ENCODE data around the gene CDC14A.
A peak's percentile ranks its signal among the peaks of the same experiment; 100 is the strongest.

The CDC14A gene

DNA sequence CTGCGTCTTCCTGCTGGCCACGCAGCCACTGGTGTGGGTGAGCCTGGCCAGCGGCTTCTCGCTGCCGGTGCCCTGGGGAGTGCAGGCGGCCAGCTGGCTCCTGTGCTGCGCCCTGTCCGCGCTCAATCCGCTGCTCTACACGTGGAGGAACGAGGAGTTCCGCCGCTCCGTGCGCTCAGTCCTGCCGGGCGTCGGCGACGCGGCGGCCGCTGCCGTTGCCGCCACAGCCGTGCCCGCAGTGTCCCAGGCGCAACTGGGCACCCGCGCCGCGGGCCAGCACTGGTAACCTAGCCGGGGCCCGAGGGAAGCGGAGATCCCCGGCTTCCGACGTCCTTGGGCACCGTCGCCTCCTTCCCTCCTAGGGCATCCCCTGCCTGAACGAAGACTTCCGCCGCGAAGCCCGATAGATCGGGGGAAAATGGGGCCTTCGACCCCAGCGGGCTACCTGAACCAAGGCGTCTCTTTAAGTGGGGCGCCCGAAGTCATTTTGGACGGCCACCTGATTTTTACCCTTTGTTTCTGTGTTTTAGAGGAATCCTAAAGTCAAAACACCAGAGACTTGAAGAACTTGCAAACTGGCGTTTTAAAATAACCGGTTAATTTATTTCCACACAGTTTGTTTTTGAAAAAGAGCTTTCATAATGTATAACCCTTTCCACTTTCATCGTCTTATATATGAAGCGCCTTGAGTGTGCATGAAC is 187.7 kb downstream of the CDC14A start:
- no peak for DNase-seq (ENCODE audit: low spot score)

- no peak for DNase-seq (ENCODE audit: low spot score)
Observed at GRCh38 chr1:100542285-100542684, 190.0 kb downstream of the CDC14A start.

GRCh38 chr1:100543640-100544039 is 191.3 kb downstream of the CDC14A start:
- DNase-seq (ENCODE audit: low spot score) = peak; percentile 53

DNA sequence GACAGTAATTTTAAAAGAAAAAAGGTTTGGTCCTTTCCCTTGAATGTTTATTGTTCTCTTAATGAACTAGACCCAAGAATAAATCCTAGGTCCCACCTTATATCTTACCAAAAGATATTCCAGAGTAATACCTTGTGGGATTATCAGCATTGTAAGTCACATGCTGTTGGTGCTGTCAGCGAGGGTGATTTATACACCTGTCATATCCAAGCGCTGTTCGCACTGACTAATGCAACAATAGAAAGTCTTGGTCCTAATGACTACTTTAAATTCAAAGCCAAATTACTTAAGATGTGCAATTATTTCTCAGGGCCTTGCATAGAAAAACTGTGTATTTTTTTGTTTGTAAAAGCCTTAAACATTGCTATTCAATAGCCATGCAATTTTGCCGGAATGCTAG is 192.5 kb downstream of the CDC14A start:
- no peak for DNase-seq (ENCODE audit: low spot score)

- no peak for DNase-seq (ENCODE audit: low spot score)
Observed at GRCh38 chr1:100545855-100546254, 193.5 kb downstream of the CDC14A start.

DNA sequence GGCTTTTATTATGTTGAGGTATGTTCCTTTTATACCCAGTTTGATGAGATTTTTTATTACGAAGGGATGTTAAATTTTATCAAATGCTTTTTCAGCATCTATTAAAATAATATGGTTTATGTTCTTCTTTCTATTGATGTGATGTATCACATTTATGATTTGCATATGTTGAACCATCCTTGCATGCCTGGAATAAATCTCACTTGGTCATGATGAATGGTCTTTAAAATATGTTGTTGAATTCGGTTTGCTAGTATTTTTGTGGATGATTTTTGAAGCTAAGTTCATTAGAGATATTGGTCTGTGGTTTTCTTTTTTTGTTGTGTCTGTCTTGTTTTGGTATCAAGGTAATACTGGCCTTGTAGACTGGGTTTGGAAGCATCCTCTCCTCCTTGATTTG is 199.7 kb downstream of the CDC14A start:
- DNase-seq (ENCODE audit: low spot score) = no peak

GRCh38 chr1:100552922-100553321 is 200.6 kb downstream of the CDC14A start:
- no peak for DNase-seq (ENCODE audit: low spot score)

GRCh38 chr1:100556181-100556580 is 203.9 kb downstream of the CDC14A start:
- DNase-seq (ENCODE audit: low spot score) = no peak

- DNase-seq (ENCODE audit: low spot score) = no peak
Observed at GRCh38 chr1:100556925-100557605, 204.8 kb downstream of the CDC14A start.

DNA sequence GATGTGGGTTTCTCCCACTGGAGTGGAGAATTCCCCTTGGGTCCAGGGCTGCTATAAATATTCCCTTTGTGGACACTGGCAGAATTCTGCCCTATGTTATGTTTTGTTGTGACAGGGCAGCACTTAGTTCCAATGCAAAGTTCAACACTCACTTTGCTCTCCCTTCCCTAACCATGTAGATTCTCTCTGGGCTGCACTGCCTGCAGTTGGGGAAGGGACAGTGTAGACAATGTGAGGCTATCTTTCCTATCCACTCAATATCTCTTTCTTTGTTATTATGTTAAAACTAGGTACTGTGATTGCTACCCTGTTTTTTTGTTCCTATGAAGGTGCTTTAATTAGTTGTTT is 205.3 kb downstream of the CDC14A start:
- no peak for DNase-seq (ENCODE audit: low spot score)

DNA sequence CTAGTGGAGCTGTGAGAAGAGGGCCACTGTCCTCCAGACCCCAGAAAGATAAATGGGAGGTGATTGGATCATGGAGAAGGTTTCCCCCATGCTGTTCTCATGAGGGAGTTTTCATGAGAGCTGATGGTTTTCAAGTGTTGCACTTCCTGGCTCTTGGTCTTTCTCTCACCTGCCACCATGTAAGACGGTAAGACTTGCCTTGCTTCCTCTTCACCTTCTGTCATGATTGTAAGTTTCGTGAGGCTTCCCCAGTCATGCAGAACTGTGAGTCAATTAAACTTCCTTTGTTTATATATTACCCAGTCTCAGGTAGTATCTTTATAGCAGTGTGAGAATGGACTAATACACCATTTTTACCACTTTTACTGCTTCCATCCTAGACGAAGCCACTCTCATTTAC is 213.2 kb downstream of the CDC14A start:
- no peak for DNase-seq (ENCODE audit: low spot score)

DNA sequence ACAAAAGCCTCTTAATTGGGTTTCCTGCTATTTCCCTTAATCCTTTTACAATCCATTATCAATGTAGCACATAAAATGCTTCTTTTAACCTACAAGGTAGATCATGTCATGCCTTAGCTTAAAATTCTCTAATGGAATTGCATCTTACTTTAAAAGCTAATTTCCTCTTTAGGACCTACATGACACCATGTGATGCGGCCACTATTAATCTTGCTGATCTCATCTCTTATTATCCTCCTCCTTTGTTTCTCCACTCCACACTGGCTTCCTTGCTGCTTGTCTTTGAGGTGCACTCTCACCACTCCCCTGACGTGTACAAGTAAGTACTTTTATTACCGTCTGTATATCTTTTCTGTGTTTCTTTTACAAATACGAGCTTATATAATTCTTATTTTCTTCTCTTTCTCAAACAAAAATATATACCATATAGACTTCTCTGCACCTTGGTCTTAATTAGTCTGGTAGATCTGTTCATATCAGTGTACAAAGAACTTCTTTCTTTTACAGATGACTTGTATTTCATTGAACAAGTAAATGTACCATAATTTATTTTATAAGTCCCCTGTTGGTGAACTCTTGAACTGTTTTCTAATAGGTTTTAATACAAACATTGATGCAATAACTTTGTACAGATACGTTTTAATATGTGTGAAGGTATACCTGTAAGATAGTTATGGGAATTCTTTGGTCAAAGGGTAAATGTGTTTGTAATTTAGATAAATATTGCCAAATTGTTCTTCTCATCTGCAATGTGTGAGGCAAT is 213.8 kb downstream of the CDC14A start:
- DNase-seq (ENCODE audit: low spot score) = no peak

- DNase-seq (ENCODE audit: low spot score) = no peak
Observed at GRCh38 chr1:100567062-100567461, 214.8 kb downstream of the CDC14A start.
